ENCODE results near the gene MIOX.

The MIOX gene

DNA sequence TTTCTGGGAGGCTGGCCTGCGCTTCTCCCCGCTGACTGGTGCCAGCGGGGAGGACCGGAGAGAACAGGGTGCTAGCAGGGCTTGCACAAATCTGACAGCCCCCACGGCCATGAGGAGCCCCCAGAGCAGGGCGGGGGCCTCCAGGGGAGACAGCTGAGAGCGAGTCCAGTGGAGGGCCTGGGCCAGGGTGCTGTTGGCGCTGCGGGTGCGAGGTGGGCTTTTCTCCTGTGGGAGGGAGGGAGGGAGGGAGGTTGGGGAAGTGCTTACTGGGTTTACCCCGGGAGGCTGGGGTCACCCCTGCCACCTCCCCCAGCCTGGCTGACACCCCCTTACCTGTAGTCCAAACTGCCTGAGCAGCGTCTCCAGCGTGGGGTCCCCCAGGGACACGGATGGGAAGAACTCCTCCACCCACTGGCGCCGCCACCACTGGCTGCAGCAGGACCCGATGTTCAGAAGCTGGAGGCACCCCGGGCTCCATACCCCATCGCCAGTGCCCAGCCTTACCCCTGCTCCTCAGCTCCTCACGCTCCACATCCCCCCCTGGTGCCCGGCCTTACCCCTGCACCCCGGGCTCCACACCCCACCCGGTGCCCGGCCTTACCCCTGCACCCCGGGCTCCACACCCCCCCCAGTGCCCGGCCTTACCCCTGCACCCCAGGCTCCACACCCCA is 17.0 kb downstream of the MIOX start:
- TF ChIP-seq ZNF274 (IDR thresholded peaks at IDR 0.05; ENCODE audit: low read depth, low read length): no peak
- no peak overlapping the region for H3K4me3 ChIP-seq (ENCODE audit: low read length)

- TF ChIP-seq ZNF274 (IDR thresholded peaks at IDR 0.05; ENCODE audit: low read depth, low read length): no peak
- H3K4me3 ChIP-seq (ENCODE audit: low read length): no peak overlapping the region
Observed at GRCh38 chr22:50504369-50505211, 17.9 kb downstream of the MIOX start.

DNA sequence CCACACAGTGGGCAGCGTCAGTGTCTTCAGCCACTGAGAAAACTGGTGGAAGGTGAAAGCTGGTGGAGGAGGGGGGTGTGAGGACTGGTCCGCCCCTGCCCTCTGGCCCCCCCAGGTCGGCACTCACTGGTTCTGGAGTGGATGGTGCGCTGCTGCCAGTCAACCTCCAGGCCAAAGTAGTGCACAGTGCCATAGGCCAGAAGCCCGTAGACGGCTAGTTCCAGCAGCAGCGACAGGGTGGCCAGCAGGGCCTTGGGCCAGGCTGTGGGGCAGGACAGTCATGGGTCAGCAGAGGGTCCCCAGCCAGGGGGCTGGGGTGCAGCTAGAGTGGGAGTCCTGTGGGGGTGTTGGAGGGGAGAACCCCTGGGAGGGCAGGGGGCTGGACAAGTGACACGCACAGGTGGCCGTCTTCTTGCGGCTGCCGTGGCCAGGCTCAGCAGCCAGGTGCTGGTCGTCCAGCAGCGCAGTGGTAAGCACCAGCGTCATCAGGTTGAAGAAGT is 18.7 kb downstream of the MIOX start:
- no peak overlapping the region for H3K4me3 ChIP-seq (ENCODE audit: low read length)
- TF ChIP-seq ZNF274 (IDR thresholded peaks at IDR 0.05; ENCODE audit: low read depth, low read length): no peak

DNA sequence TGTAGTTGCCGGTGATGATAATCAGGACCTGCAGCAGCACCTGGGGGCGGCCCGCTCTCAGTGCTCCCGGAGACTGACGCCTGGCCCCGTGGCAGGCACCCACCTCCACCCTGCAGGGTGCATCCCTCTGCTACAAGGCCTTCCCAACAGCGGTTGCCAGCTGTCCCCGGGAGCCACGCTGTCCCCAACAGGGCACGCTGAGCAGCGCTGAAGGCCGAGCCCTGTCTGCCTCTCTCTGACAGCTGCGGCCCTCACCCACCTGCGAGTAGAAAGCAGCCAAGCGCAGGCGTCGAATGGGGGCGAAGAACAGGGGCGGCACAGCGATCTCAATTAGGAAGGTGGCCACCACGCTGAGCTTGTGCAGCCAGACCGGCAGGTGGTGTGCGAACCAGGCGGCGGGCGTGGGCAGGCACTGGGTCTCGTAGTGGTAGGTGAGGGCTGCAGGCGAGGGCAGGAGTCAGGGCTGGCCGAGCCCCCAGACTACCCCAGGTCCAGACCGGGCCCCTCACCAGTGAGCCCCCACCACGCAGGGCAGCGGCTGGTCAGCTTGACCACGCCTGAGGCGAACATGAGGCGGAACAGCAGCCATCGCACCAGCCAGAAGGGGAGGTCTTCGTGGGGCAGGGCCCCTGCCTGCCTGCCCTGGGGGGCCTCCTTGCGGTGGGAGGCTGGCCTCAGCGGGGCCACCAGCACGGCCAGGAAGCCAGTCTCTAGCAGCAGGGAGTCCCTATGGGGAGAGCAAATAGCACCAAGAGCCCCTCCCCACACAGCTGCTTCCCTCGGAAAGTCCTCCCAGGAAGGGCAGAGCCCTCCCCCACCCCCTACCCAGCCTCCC is 19.3 kb downstream of the MIOX start:
- H3K4me3 ChIP-seq (ENCODE audit: low read length): peak overlapping the region; percentile 83; the same call in 1 of the 2 replicates

DNA sequence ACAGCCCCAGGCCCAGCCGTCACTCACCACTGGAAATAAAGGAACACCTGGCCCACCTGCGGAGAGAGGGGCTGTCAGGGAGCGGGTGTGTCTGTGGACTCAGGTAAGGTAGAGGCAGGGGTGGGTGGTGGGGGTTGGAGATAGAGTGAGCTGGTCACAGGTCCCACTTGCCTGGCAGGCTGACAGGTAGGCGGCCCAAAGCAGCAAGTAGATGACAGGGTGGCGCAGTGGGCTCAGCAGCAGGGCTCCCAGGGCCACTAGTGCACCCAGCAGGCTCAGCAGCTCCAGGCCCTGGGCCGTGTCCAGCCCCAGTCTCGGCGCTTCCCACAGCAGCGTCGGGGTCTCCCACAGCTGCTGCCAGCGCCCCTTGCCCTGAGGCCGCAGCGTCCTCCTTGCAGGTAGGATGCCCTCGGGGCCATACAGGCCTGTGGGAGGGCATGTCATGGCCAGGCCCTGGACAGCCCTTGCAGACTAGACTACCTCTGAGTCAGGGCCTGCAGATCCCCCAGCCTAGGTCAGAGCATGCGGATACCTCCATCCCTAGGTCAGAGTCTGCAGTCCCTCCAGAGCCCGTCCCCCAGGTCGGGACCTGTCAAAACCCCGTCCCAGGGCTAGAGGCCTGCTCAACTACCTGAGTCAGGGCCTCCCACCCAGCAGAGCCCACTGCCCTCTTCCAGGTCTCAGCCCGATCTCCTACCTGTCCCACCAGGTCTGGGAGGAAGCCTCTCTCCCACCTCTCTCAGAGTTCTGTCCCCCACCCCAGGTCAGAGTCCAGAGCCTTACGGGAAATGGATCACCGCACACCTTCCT is 20.2 kb downstream of the MIOX start:
- H3K4me3 ChIP-seq (ENCODE audit: low read length): peak overlapping the region; percentile 83
- no peak for TF ChIP-seq ZNF274 (IDR thresholded peaks at IDR 0.05; ENCODE audit: low read depth, low read length)

More for the DNA sequence above, 19.3 kb downstream of the MIOX start:
- no peak for TF ChIP-seq ZNF274 (IDR thresholded peaks at IDR 0.05; ENCODE audit: low read depth, low read length)

DNA sequence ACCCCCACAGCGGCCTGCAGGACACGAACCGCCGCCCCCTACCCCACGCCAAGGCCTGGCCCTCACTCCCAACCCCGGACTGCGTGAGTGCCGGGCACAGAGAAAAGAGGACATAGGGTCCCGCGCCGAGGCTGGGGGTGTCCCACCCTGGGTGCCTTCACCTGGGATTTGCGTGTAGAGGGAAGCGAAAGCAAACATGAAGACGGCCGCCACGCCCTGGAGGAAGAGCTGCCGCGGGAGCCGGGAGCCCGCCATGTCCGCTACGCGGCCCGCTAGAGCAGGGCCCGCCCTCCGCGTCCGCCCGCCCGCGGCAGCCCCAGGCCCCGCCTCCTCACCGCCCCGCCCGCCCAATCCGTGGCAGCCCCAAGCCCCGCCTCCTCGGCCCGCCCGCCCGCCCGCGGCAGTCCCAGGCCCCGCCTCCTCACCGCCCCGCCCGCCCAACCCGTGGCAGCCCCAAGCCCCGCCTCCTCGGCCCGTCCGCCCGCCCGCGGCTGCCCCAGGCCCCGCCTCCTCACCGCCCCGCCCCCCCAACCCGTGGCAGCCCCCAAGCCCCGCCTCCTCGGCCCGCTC is 20.8 kb downstream of the MIOX start, which contains the start of gene LMF2:
TSS of gene LMF2 (minus strand) at position 282 of the 570 bp plus-strand sequence. CDS start at position 255, 27 bp downstream.
- peak within 1 kb of the TSS; percentile 87 for H3K4me3 ChIP-seq (ENCODE audit: low read length)
- no peak for TF ChIP-seq ZNF274 (IDR thresholded peaks at IDR 0.05; ENCODE audit: low read depth, low read length)

DNA sequence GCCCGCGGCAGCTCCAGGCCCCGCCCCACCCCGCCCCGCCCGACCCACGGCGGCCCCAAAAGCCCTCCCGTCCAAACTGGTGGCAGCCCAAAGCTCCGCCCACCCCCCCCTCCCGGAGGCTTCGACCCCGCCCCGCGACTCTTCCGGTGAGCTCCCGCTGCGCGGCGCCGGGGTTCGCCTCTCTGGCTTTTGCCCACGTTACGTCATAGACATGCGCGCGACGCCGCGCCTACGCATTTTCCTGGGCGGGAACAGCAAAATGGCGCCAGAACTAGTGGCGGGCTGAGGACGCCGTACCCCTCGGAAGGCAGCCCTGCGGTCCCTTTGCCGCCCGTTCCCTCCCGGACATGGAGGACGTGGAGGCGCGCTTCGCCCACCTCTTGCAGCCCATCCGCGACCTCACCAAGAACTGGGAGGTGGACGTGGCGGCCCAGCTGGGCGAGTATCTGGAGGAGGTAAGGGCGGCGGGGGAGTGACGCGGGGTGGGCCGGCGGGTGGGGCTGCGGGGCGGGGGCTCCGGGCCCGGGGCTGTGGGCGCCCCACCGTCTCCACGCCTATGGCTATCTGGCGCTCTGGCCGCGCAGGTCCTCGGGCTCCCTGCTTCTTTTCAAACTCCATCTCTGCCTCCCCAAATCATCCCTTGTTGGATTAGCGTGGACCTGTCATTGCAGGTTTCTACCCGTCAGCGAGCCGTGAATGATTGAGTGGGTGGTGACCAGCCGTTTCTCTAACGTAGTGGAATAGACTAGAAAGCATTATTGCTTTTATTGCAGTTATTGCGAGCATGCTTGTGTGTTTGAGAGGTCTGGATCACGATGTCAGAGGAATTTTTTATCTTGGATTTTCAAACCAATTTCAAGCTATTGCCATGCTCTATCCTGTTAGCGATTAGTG is 21.6 kb downstream of the MIOX start, which contains the start of gene NCAPH2:
TSS of gene NCAPH2 (plus strand) at position 234 of the 894 bp plus-strand sequence. CDS start at position 348, 114 bp downstream.
- H3K4me3 ChIP-seq (ENCODE audit: low read length): peak within 1 kb of the TSS; percentile 87
- no peak for TF ChIP-seq ZNF274 (IDR thresholded peaks at IDR 0.05; ENCODE audit: low read depth, low read length)

- no peak for TF ChIP-seq ZNF274 (IDR thresholded peaks at IDR 0.05; ENCODE audit: low read depth, low read length)
- peak overlapping the region; percentile 87 for H3K4me3 ChIP-seq (ENCODE audit: low read length)
Observed at GRCh38 chr22:50508897-50509296, 22.2 kb downstream of the MIOX start.

DNA sequence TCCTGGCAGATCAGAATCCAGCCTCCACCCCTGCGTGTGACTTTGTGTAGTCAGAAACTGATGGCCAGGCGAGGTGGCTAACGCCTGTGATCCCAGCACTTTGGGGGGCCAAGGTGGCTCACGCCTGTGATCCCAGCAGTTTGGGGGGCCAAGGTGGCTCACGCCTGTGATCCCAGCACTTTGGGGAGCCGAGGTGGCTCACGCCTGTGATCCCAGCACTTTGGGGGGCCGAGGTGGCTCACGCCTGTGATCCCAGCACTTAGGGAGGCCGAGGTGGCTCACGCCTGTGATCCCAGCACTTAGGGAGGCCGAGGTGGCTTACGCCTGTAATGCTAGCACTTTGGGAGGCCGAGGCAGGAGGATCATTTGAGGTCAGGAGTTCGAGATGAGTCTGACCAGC is 26.5 kb downstream of the MIOX start:
- TF ChIP-seq ZNF274 (IDR thresholded peaks at IDR 0.05; ENCODE audit: low read depth, low read length): no peak
- no peak overlapping the region for H3K4me3 ChIP-seq (ENCODE audit: low read length)

DNA sequence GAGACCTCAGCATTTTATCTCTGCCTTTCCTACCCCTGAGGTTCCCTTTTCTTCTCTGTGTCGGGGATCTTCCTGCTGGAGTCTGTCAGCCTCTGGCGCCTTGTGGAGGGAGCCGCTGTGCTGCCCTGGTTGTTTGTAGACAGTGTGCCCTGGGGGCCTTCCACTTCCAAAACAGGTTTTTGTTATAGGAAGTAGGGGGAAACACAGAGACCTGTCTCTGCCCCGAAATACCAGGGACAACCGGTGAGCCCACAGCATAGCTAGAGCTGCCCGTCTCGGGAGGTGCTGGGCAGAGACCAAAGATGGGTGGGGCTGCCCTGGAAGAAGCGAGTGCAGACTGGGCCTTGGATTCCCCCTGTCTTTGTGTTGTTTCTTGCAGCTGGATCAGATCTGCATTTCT is 29.4 kb downstream of the MIOX start:
- H3K4me3 ChIP-seq (ENCODE audit: low read length): no peak overlapping the region
- TF ChIP-seq ZNF274 (IDR thresholded peaks at IDR 0.05; ENCODE audit: low read depth, low read length): no peak

GRCh38 chr22:50516891-50517290 is 30.2 kb downstream of the MIOX start:
- H3K4me3 ChIP-seq (ENCODE audit: low read length): no peak overlapping the region
- TF ChIP-seq ZNF274 (IDR thresholded peaks at IDR 0.05; ENCODE audit: low read depth, low read length): no peak
